Measurements from ENCODE around the gene GLIS1.

GLIS1 gene

GRCh38 chr1:53550201-53550741 lies 188.7 kb downstream of the GLIS1 start:
- peaks cover 4% of the 10 kb centered on the region for H3K4me1 Mint-ChIP-seq
- no peak for DNase-seq (ENCODE audit: low spot score in 2 of 2)
- H3K27me3 Mint-ChIP-seq = no peaks in the 10 kb centered on the region
- no peaks in the 10 kb centered on the region for H3K9me3 Mint-ChIP-seq
- H3K36me3 Mint-ChIP-seq (ENCODE audit: insufficient read depth) = peaks cover 1% of the 10 kb centered on the region
- no peak for ATAC-seq (replicated peaks; ENCODE audit: extremely low read depth, poor library complexity, severe bottlenecking)
- H3K4me3 Mint-ChIP-seq = no peak overlapping the region
- no peak overlapping the region for H3K27ac Mint-ChIP-seq (ENCODE audit: low read depth)

GRCh38 chr1:53549781-53550180 lies 189.2 kb downstream of the GLIS1 start:
- peaks cover 4% of the 10 kb centered on the region for H3K4me1 Mint-ChIP-seq
- ATAC-seq (replicated peaks; ENCODE audit: extremely low read depth, poor library complexity, severe bottlenecking) (no peak), DNase-seq (ENCODE audit: low spot score in 2 of 2) (no peak)
- H3K36me3 Mint-ChIP-seq (ENCODE audit: insufficient read depth) = peaks cover 1% of the 10 kb centered on the region
- H3K9me3 Mint-ChIP-seq = no peaks in the 10 kb centered on the region
- H3K27me3 Mint-ChIP-seq = no peaks in the 10 kb centered on the region
- no peak overlapping the region for H3K27ac Mint-ChIP-seq (ENCODE audit: low read depth)
- no peak overlapping the region for H3K4me3 Mint-ChIP-seq

- Mint-ChIP-seq H3K27me3 (no peaks in the 10 kb centered on the region), H3K4me3 (no peak overlapping the region), H3K36me3 (ENCODE audit: insufficient read depth) (peaks cover 1% of the 10 kb centered on the region), H3K9me3 (no peaks in the 10 kb centered on the region), H3K27ac (ENCODE audit: low read depth) (no peak overlapping the region), H3K4me1 (peaks cover 4% of the 10 kb centered on the region)
- DNase-seq (ENCODE audit: low spot score in 2 of 2) (no peak), ATAC-seq (replicated peaks; ENCODE audit: extremely low read depth, poor library complexity, severe bottlenecking) (no peak)
Measured at GRCh38 chr1:53549287-53549686, 189.7 kb downstream of the GLIS1 start.

- no peak overlapping the region for H3K27ac Mint-ChIP-seq (ENCODE audit: low read depth)
- H3K9me3 Mint-ChIP-seq = no peaks in the 10 kb centered on the region
- H3K4me1 Mint-ChIP-seq = peaks cover 4% of the 10 kb centered on the region
- no peak overlapping the region for H3K4me3 Mint-ChIP-seq
- DNase-seq (ENCODE audit: low spot score in 2 of 2) (no peak), ATAC-seq (replicated peaks; ENCODE audit: extremely low read depth, poor library complexity, severe bottlenecking) (no peak)
- H3K27me3 Mint-ChIP-seq = no peaks in the 10 kb centered on the region
- peaks cover 1% of the 10 kb centered on the region for H3K36me3 Mint-ChIP-seq (ENCODE audit: insufficient read depth)
Measured at GRCh38 chr1:53548031-53548491, 190.9 kb downstream of the GLIS1 start.

- Mint-ChIP-seq H3K4me3 (no peak overlapping the region), H3K27me3 (no peaks in the 10 kb centered on the region), H3K36me3 (ENCODE audit: insufficient read depth) (peaks cover 1% of the 10 kb centered on the region), H3K9me3 (no peaks in the 10 kb centered on the region), H3K4me1 (peaks cover 4% of the 10 kb centered on the region), H3K27ac (ENCODE audit: low read depth) (no peak overlapping the region)
- DNase-seq (ENCODE audit: low spot score in 2 of 2) = no peak
- no peak for ATAC-seq (replicated peaks; ENCODE audit: extremely low read depth, poor library complexity, severe bottlenecking)
Measured at GRCh38 chr1:53547231-53547790, 191.7 kb downstream of the GLIS1 start.

- Mint-ChIP-seq H3K4me3 (no peak overlapping the region), H3K27ac (ENCODE audit: low read depth) (no peak overlapping the region), H3K4me1 (peaks cover 4% of the 10 kb centered on the region), H3K9me3 (no peaks in the 10 kb centered on the region), H3K27me3 (no peaks in the 10 kb centered on the region), H3K36me3 (ENCODE audit: insufficient read depth) (no peaks in the 10 kb centered on the region)
- no peak for DNase-seq (ENCODE audit: low spot score in 2 of 2)
- ATAC-seq (replicated peaks; ENCODE audit: extremely low read depth, poor library complexity, severe bottlenecking) = no peak
Measured at GRCh38 chr1:53546409-53547155, 192.4 kb downstream of the GLIS1 start.

GRCh38 chr1:53545663-53546408 lies 193.1 kb downstream of the GLIS1 start:
- Mint-ChIP-seq H3K4me1 (peaks cover 4% of the 10 kb centered on the region), H3K27me3 (no peaks in the 10 kb centered on the region), H3K36me3 (ENCODE audit: insufficient read depth) (no peaks in the 10 kb centered on the region), H3K27ac (ENCODE audit: low read depth) (no peak overlapping the region), H3K4me3 (no peak overlapping the region), H3K9me3 (no peaks in the 10 kb centered on the region)
- ATAC-seq (replicated peaks; ENCODE audit: extremely low read depth, poor library complexity, severe bottlenecking) (no peak), DNase-seq (ENCODE audit: low spot score in 2 of 2) (no peak)

- Mint-ChIP-seq H3K36me3 (ENCODE audit: insufficient read depth) (no peaks in the 10 kb centered on the region), H3K27ac (ENCODE audit: low read depth) (no peak overlapping the region), H3K4me1 (peaks cover 4% of the 10 kb centered on the region), H3K9me3 (no peaks in the 10 kb centered on the region), H3K4me3 (no peak overlapping the region), H3K27me3 (no peaks in the 10 kb centered on the region)
- ATAC-seq (replicated peaks; ENCODE audit: extremely low read depth, poor library complexity, severe bottlenecking) (no peak), DNase-seq (ENCODE audit: low spot score in 2 of 2) (no peak)
Measured at GRCh38 chr1:53544728-53545515, 194.0 kb downstream of the GLIS1 start.

GRCh38 chr1:53543778-53544695 lies 194.9 kb downstream of the GLIS1 start:
- no peak for DNase-seq (ENCODE audit: low spot score in 2 of 2)
- no peaks in the 10 kb centered on the region for H3K36me3 Mint-ChIP-seq (ENCODE audit: insufficient read depth)
- H3K9me3 Mint-ChIP-seq = no peaks in the 10 kb centered on the region
- H3K4me1 Mint-ChIP-seq = peaks cover 4% of the 10 kb centered on the region
- H3K4me3 Mint-ChIP-seq = no peak overlapping the region
- H3K27ac Mint-ChIP-seq (ENCODE audit: low read depth) = no peak overlapping the region
- ATAC-seq (replicated peaks; ENCODE audit: extremely low read depth, poor library complexity, severe bottlenecking) = no peak
- H3K27me3 Mint-ChIP-seq = no peaks in the 10 kb centered on the region

- no peak for ATAC-seq (replicated peaks; ENCODE audit: extremely low read depth, poor library complexity, severe bottlenecking)
- Mint-ChIP-seq H3K4me3 (no peak overlapping the region), H3K27ac (ENCODE audit: low read depth) (no peak overlapping the region), H3K36me3 (ENCODE audit: insufficient read depth) (no peaks in the 10 kb centered on the region), H3K4me1 (peaks cover 4% of the 10 kb centered on the region), H3K9me3 (no peaks in the 10 kb centered on the region), H3K27me3 (no peaks in the 10 kb centered on the region)
- DNase-seq (ENCODE audit: low spot score in 2 of 2) = no peak
Measured at GRCh38 chr1:53543130-53543777, 195.7 kb downstream of the GLIS1 start.

GRCh38 chr1:53542551-53542950 lies 196.4 kb downstream of the GLIS1 start:
- no peak overlapping the region for H3K27ac Mint-ChIP-seq (ENCODE audit: low read depth)
- no peaks in the 10 kb centered on the region for H3K9me3 Mint-ChIP-seq
- H3K4me3 Mint-ChIP-seq = no peak overlapping the region
- DNase-seq (ENCODE audit: low spot score in 2 of 2) = no peak
- H3K27me3 Mint-ChIP-seq = no peaks in the 10 kb centered on the region
- no peaks in the 10 kb centered on the region for H3K36me3 Mint-ChIP-seq (ENCODE audit: insufficient read depth)
- peaks cover 4% of the 10 kb centered on the region for H3K4me1 Mint-ChIP-seq
- no peak for ATAC-seq (replicated peaks; ENCODE audit: extremely low read depth, poor library complexity, severe bottlenecking)

All from central memory CD8-positive, alpha-beta T cell (primary cell).